Bronchial epithelial cell (primary cell): ENCODE results near the gene MRPS26. TPM values are rescaled to one million over a fixed set of nuclear protein-coding genes. Genes with fewer than 3 reads are reported as not detected.
A peak's percentile ranks its signal among the peaks of the same experiment; 100 is the strongest.
"Not testable (repeated sequence)": the region's sequence is repeated elsewhere in the genome, so short reads cannot be mapped to it uniquely, and the experiment has no call there.

Experiments used
- DNase-seq: peaks from one replicate; pipeline ENCODE4 v3.0.0-alpha.2; 2010; ENCODE audit warnings: low read depth
- FAIRE-seq: peaks from 2 replicates; lab custom pipeline; 2011; peaks lifted over from hg19 to GRCh38; lab: Jason Lieb, UNC
- H3K27me3 ChIP-seq: 2 replicates; pipeline ENCODE4 v1.5.1; 2011; ENCODE audit warnings: low read length; ENCODE audit not compliant: control insufficient read depth, insufficient read depth
- H3K36me3 ChIP-seq: 2 replicates; pipeline ENCODE4 v1.5.1; 2011; ENCODE audit warnings: low read length; ENCODE audit not compliant: control insufficient read depth, insufficient read depth
- H3K4me3 ChIP-seq: 2 replicates; pipeline ENCODE4 v1.5.1; 2011; ENCODE audit warnings: mild to moderate bottlenecking, low read depth, low read length, control low read depth
- CTCF ChIP-seq: IDR thresholded peaks from 2 replicates; pipeline ENCODE4 v1.5.1; 2011; ENCODE audit warnings: mild to moderate bottlenecking, moderate library complexity, low read length, control low read depth, inconsistent platforms; ENCODE audit not compliant: insufficient read depth, severe bottlenecking
- total RNA-seq: library from RNA; depleted of rRNA; stranded (reverse); fragments of >200 nt; gene quantifications from 2 replicates; pipeline ENCODE4 v1.2.1, GENCODE V29; 2014

MRPS26 gene
- total RNA-seq, 1 donor from 2014 or later: 69.5 TPM

GRCh38 chr20:3011752-3012151 lies 34.1 kb upstream of the MRPS26 start:
- DNase-seq (no peak), FAIRE-seq (peak; percentile 70)
- Histone ChIP-seq H3K27me3 (no peaks in the 10 kb centered on the region), H3K4me3 (no peak overlapping the region), H3K36me3 (peaks cover 8% of the 10 kb centered on the region)
- TF ChIP-seq CTCF: no peak

- peaks cover 6% of the 10 kb centered on the region for H3K36me3 ChIP-seq
- no peaks in the 10 kb centered on the region for H3K27me3 ChIP-seq
- FAIRE-seq (no peak), DNase-seq (no peak)
- TF ChIP-seq CTCF: no peak
- no peak overlapping the region for H3K4me3 ChIP-seq
Measured at GRCh38 chr20:3013771-3014170, 32.1 kb upstream of the MRPS26 start.

GRCh38 chr20:3014179-3014578 lies 31.7 kb upstream of the MRPS26 start:
- no peak for FAIRE-seq
- Histone ChIP-seq H3K27me3 (no peaks in the 10 kb centered on the region), H3K4me3 (no peak overlapping the region), H3K36me3 (peaks cover 6% of the 10 kb centered on the region)
- TF ChIP-seq CTCF: no peak
- DNase-seq: no peak

- H3K36me3 ChIP-seq: peaks cover 6% of the 10 kb centered on the region
- no peak for TF ChIP-seq CTCF
- peak; percentile 58 for DNase-seq
Measured at GRCh38 chr20:3014662-3015061, 31.2 kb upstream of the MRPS26 start.

GRCh38 chr20:3015302-3015701 lies 30.6 kb upstream of the MRPS26 start:
- DNase-seq, FAIRE-seq, H3K4me3 ChIP-seq, H3K27me3 ChIP-seq, H3K36me3 ChIP-seq: not testable (repeated sequence)

More at GRCh38 chr20:3014662-3015061, 31.2 kb upstream of the MRPS26 start:
- no peaks in the 10 kb centered on the region for H3K27me3 ChIP-seq
- FAIRE-seq: no peak
- no peak overlapping the region for H3K4me3 ChIP-seq

GRCh38 chr20:3021327-3021726 lies 24.5 kb upstream of the MRPS26 start:
- FAIRE-seq: no peak
- Histone ChIP-seq H3K36me3 (peaks cover 9% of the 10 kb centered on the region), H3K27me3 (no peaks in the 10 kb centered on the region), H3K4me3 (no peak overlapping the region)
- TF ChIP-seq CTCF: no peak
- DNase-seq: no peak
